IMR-90 (cell line): ENCODE measurements around the gene CTNNA1. TPM values are rescaled to one million over a fixed set of nuclear protein-coding genes. Genes with fewer than 3 reads are reported as not detected.

Experiments
- ATAC-seq: fragments of 200-7000 bp; cut with Tn5 transposase; 2 replicates; pipeline ENCODE4 v1.9.1; 2020; ENCODE audit warnings: low read depth, mild to moderate bottlenecking, moderate library complexity
- BruUV-seq: library from RNA; stranded (reverse); fragments of 400-500 nt; replicated peaks from 2 replicates; lab custom pipeline; 2021; lab: Mats Ljungman, UMichigan
- CTCF ChIA-PET: fragments of 300-600 bp; formaldehyde crosslinking; extraction: SDS; loops from one replicate; lab custom pipeline; 2021; ENCODE audit warnings: antibody characterized with exemption; lab: Yijun Ruan, JAX
- POLR2A ChIA-PET: fragments of 300-600 bp; sonication (Branson Sonifier 250); formaldehyde crosslinking; loops from one replicate; lab custom pipeline; 2022; ENCODE audit warnings: antibody characterized with exemption; ENCODE audit not compliant: unreplicated experiment; lab: Charles Lee
- DNase-seq: peaks from one replicate; pipeline ENCODE4 v3.0.0; 2013
- H2AFZ ChIP-seq: replicated peaks from 2 replicates; pipeline ENCODE3; 2013; ENCODE audit warnings: low read length, mild to moderate bottlenecking; ENCODE audit not compliant: poor library complexity
- H2AK5ac ChIP-seq: 2 replicates; pipeline ENCODE4 v1.6.1; 2013; ENCODE audit warnings: low read depth, low read length, inconsistent platforms
- H2AK9ac ChIP-seq: replicated peaks from 2 replicates; pipeline ENCODE3; 2013; ENCODE audit warnings: mild to moderate bottlenecking, low read depth, low read length, moderate library complexity; ENCODE audit not compliant: poor library complexity
- H2BK120ac ChIP-seq: 2 replicates; pipeline ENCODE4 v1.6.1; 2013; ENCODE audit warnings: low read depth, low read length, inconsistent platforms
- H2BK15ac ChIP-seq: 3 replicates; pipeline ENCODE4 v1.6.1; 2013; ENCODE audit warnings: low read depth, low read length, inconsistent platforms
- H2BK20ac ChIP-seq: 2 replicates; pipeline ENCODE4 v1.6.1; 2013; ENCODE audit warnings: low read depth, mild to moderate bottlenecking, inconsistent platforms, low read length, moderate library complexity
- H2BK5ac ChIP-seq: 2 replicates; pipeline ENCODE4 v1.6.1; 2013; ENCODE audit warnings: mild to moderate bottlenecking, low read depth, low read length, inconsistent platforms; ENCODE audit not compliant: poor library complexity, severe bottlenecking
- H3K14ac ChIP-seq: replicated peaks from 2 replicates; pipeline ENCODE4 v1.6.1; 2013; ENCODE audit warnings: low read depth, low read length, inconsistent platforms
- H3K18ac ChIP-seq: 2 replicates; pipeline ENCODE4 v1.6.1; 2013; ENCODE audit warnings: low read depth, low read length, control low read depth
- H3K23ac ChIP-seq: 2 replicates; pipeline ENCODE4 v1.6.1; 2013; ENCODE audit warnings: low read depth, low read length, inconsistent platforms
- H3K27ac ChIP-seq: 2 replicates; pipeline ENCODE4 v1.5.1; 2013; ENCODE audit warnings: mild to moderate bottlenecking, control low read depth, low read length; ENCODE audit not compliant: insufficient read depth
- H3K27me3 ChIP-seq: 2 replicates; pipeline ENCODE4 v1.6.1; 2013; ENCODE audit warnings: low read length; ENCODE audit not compliant: control insufficient read depth, insufficient read depth
- H3K36me3 ChIP-seq: 2 replicates; pipeline ENCODE4 v1.6.1; 2013; ENCODE audit warnings: low read length, mixed read lengths; ENCODE audit not compliant: control insufficient read depth, insufficient read depth
- H3K4ac ChIP-seq: 2 replicates; pipeline ENCODE4 v1.6.1; 2013; ENCODE audit warnings: low read depth, low read length, inconsistent platforms
- H3K4me1 ChIP-seq: 2 replicates; pipeline ENCODE4 v1.6.1; 2013; ENCODE audit warnings: low read length, mixed read lengths; ENCODE audit not compliant: control insufficient read depth, insufficient read depth
- H3K4me2 ChIP-seq: 2 replicates; pipeline ENCODE4 v1.6.1; 2013; ENCODE audit warnings: low read depth, mild to moderate bottlenecking, control low read depth, low read length, moderate library complexity
- H3K4me3 ChIP-seq: 2 replicates; pipeline ENCODE4 v1.5.1; 2013; ENCODE audit warnings: low read depth, mild to moderate bottlenecking, control low read depth, low read length, moderate library complexity; ENCODE audit not compliant: insufficient read depth
- H3K56ac ChIP-seq: 2 replicates; pipeline ENCODE4 v1.6.1; 2013; ENCODE audit warnings: low read length, inconsistent platforms; ENCODE audit not compliant: insufficient read depth; ENCODE audit errors: extremely low read depth
- H3K79me1 ChIP-seq, 2 experiments: 2 replicates each; pipeline ENCODE4 v1.6.1; 2013; ENCODE audit warnings: low read length in 2 of 2, inconsistent platforms in 1 of 2, low read depth in 1 of 2
- H3K9ac ChIP-seq: 2 replicates; pipeline ENCODE4 v1.6.1; 2013; ENCODE audit warnings: low read depth, low read length, control low read depth
- H3K9me1 ChIP-seq: 2 replicates; pipeline ENCODE4 v1.6.1; 2013; ENCODE audit warnings: low read length, inconsistent platforms; ENCODE audit not compliant: insufficient read depth
- H3K9me3 ChIP-seq: 2 replicates; pipeline ENCODE4 v1.6.1; 2013; ENCODE audit warnings: low read length; ENCODE audit not compliant: control insufficient read depth, insufficient read depth
- H4K20me1 ChIP-seq: 2 replicates; pipeline ENCODE4 v1.6.1; 2013; ENCODE audit warnings: low read length, inconsistent platforms; ENCODE audit not compliant: insufficient read depth
- H4K5ac ChIP-seq: 2 replicates; pipeline ENCODE4 v1.6.1; 2013; ENCODE audit warnings: mild to moderate bottlenecking, low read depth, low read length, control low read depth
- H4K8ac ChIP-seq, 2 experiments: 2 replicates each; pipeline ENCODE4 v1.6.1; 2013; ENCODE audit warnings: low read depth in 2 of 2, low read length in 2 of 2, control low read depth in 1 of 2, inconsistent platforms in 1 of 2
- H4K91ac ChIP-seq: 2 replicates; pipeline ENCODE4 v1.6.1; 2013; ENCODE audit warnings: low read depth, low read length, inconsistent platforms; ENCODE audit not compliant: insufficient read depth
- CHD1 ChIP-seq: IDR thresholded peaks from 2 replicates; pipeline ENCODE4 v1.6.1; 2012; ENCODE audit warnings: low read depth, low read length, improper control_type of control experiment
- MAFK ChIP-seq: IDR thresholded peaks from 2 replicates; pipeline ENCODE4 v1.6.1; 2012; ENCODE audit warnings: low read depth, low read length, improper control_type of control experiment
- WGBS, 2 experiments: methylation state at CpG; one replicate each; pipeline versions ENCODE4 v1.1.5 to v1.1.7; 2013; ENCODE audit warnings: missing lambda C conversion rate in 2 of 2; ENCODE audit not compliant: insufficient read length in 1 of 2; ENCODE audit errors: extremely low coverage in 2 of 2; 5-methylcytosine and 5-hydroxymethylcytosine counted together
- dilution Hi-C: fragments of 300-500 bp; cut with HindIII; formaldehyde crosslinking; loops from one replicate; pipeline ENCODE4 v1.14.3; 2018; ENCODE audit warnings: low sequenced_read_pairs; ENCODE audit not compliant: unreplicated experiment
- in situ Hi-C: fragments of 300-500 bp; cut with MboI; formaldehyde crosslinking; loops from 3 replicates; pipeline ENCODE4 v1.14.3; 2019; ENCODE audit warnings: low sequenced_read_pairs, inconsistent platforms, mixed read lengths
- intact Hi-C: fragments of 100-400 bp; cut with micrococcal nuclease; formaldehyde crosslinking; loops from 2 replicates; pipeline ENCODE4 v1.10.0; 2022
- polyA plus RNA-seq, 3 experiments: library from polyadenylated mRNA; depleted of rRNA; stranded (reverse); fragments of >200 nt; gene quantifications; 2 replicates each; pipeline ENCODE4 v1.2.3, GENCODE V29; 2012; ENCODE audit warnings: low replicate concordance in 1 of 3
- total RNA-seq: library from RNA; depleted of rRNA; stranded (reverse); fragments of >200 nt; gene quantifications from 2 replicates; pipeline ENCODE4 v1.2.3, GENCODE V29; 2012

CTNNA1 gene
- total and polyA plus RNA-seq, 2 of the 4 experiments (the other 2 are of a cell fraction) = 220 to 471 TPM

- Histone ChIP-seq H4K5ac (no peak overlapping the region), H3K9me1 (peaks cover 6% of the 10 kb centered on the region; the same call in 1 of the 2 replicates), H4K8ac (no peak overlapping the region), H3K9ac (no peak overlapping the region), H2BK120ac (no peak overlapping the region), H3K4ac (no peak overlapping the region), H4K91ac (no peak overlapping the region), H3K27ac (no peak overlapping the region), H3K4me2 (no peak overlapping the region), H2AK5ac (no peak overlapping the region), H3K23ac (no peak overlapping the region), H2AFZ (no peak overlapping the region), H2BK5ac (no peak overlapping the region), H2AK9ac (no peak overlapping the region), H3K79me1 (no peaks in the 10 kb centered on the region; a peak in 1 of 4 replicates), H3K36me3 (peaks cover 9% of the 10 kb centered on the region; the same call in 1 of the 2 replicates), H3K27me3 (no peaks in the 10 kb centered on the region), H3K56ac (no peak overlapping the region), H3K4me1 (no peaks in the 10 kb centered on the region), H4K20me1 (no peaks in the 10 kb centered on the region; the same call in 1 of the 2 replicates), H3K4me3 (no peak overlapping the region), H3K14ac (no peak overlapping the region), H3K9me3 (no peaks in the 10 kb centered on the region), H3K18ac (no peak overlapping the region), H2BK20ac (no peak overlapping the region), H2BK15ac (no peak overlapping the region)
- DNase-seq (no peak), ATAC-seq (no peak)
- CTCF ChIA-PET = no interaction called here
- intact Hi-C loops (no loop called here), in situ Hi-C loops (no loop called here), dilution Hi-C loops (no loop called here)
- no TSS peak for BruUV-seq
- TF ChIP-seq MAFK (no peak), CHD1 (no peak)
- 74% methylated on average over 20 of the region's 23 CpGs; no CpG with 5 or more reads in 1 of the 2 experiments for WGBS, 2 experiments
- POLR2A ChIA-PET = no interaction called here
Observed at GRCh38 chr5:138945421-138946240, 192.4 kb downstream of the CTNNA1 start.
